CD4-positive, alpha-beta T cell treated with Interleukin-2 at 100 ng/mL for 4 hours (primary cell): ENCODE measurements around the gene INPP5E.

ENCODE experiments used
- DNase-seq: peaks from one replicate; pipeline ENCODE4 v3.0.0-alpha.2; 2020; ENCODE audit warnings: low spot score

INPP5E gene

DNA sequence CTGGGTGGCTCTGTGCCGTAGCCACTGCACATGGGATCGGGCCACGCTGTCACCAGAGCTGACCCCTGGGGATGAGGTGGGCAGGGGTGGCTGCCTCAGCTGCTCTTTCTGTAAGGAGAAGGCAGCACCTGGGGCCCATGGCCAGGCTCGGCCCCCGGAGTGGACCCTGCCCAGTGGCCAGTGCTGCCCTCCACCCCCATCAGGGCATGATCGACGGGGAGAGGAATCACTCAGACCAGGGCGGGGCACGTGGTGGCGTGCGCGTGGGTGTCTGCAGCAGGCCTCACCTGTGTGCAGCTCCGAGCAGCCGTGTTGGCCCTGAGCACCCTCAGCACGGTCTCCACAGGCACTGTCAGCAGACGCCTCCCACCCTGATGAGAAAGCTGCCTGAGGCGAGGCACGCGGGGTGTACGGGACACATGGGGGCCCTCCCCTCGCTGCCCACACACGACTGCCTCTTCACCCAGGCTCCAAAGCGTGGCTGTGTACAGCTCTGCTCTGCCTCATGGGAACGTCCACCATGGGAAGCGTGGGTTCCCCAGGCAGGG is 57.6 kb downstream of the INPP5E start:
- no peak for DNase-seq

DNA sequence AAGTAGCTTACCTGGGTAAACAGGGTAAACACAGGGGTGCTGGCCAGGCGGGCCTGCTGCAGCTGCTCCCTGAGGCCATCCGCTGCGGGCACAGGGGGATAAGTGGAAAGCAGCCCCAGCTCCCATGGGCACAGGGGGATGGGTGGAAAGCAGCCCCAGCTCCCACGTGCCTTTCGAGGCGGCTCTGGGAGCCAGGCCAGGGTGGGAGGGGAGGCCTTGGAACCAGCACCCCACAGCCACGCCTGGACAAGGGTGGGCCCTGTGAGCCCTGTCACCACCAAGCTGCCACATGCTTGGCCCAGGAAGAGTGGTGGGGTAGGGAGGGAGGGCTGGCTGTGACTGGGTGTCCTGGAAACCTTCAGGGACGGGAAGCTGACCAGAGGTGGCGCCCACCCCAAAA is 58.3 kb downstream of the INPP5E start:
- DNase-seq: no peak

DNA sequence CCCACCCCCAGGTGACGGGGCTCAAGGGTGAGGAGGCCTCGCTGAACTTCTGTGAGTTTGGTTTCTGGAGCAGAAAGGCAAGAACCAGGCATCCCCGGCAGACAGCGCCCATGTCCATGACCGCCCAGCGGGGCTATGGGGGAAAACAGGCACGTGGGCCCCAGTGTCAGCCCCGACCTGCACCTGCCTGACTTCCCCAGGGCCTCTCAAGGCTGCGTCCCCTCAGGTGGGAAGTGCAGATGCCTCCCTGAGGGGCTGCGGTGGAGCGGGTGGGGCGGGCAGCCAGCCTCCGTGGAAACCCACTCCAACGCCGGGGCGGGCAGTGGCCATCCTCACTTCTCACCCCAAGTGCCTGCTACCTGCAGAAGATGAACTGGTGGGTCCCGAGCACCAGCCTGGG is 59.3 kb downstream of the INPP5E start:
- no peak for DNase-seq

DNA sequence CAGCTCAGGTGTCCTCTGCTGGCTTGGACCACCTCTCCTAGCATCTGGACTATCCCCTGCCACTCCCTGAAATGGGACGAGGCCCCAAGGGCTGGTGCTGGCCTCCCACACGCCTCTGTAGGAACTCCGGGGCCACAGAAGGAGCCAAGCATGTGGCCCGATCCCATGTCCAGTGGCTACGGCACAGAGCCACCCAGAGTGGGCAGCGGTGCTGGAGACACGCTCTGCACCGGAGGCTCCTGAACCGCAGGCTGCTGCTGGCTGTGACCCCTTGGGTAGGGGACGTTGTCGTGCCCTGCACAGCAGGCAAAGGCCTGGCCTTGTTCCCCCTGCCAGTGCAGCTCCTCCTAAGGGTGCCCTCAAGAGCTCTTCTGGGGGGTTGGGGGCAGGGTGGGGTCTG is 59.8 kb downstream of the INPP5E start:
- no peak for DNase-seq

DNA sequence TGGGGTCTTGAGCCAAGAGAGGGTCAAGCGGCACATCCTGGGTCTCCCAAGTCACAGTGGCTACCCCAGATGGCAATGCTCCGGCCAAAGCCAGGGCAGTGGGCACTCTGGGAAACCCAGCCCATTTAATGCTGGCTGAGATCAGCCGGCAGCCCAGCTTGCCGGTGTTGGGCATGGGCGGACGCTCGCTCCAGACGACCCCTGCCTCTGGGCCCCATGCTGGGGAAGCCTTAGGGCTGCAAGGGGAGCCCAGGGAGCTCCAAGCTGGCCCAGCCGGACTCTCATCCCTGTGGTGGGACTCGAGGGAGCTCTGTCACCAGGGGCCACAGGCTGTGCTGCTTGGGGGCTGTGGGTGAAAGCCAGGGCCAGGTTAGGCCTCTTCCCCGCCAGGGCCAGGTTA is 60.2 kb downstream of the INPP5E start:
- DNase-seq: no peak

DNA sequence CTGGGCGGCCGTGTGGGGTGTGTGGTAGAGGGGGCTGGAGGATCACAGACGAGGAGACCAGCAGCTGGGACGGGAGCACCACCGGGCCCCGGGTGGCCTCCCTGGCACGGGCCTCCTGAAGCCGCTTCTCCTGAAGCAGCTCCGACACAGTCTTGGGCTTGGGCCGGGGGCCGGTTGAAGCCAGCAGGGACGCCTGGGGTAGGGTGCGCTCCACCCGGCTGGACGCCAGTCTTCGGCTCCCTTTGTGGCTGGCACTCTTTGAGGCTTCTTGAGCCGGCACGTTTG is 60.7 kb downstream of the INPP5E start:
- no peak for DNase-seq
